NB4 (cell line): ENCODE data around the gene DPY19L1.
"Not testable (repeated sequence)": the region's sequence is repeated elsewhere in the genome, so short reads cannot be mapped to it uniquely, and the experiment has no call there.

ENCODE experiments used
- CTCF ChIP-seq: IDR thresholded peaks from one replicate; pipeline ENCODE4 v1.5.1; 2012; ENCODE audit warnings: low read depth, low read length
- MAX ChIP-seq: IDR thresholded peaks from 2 replicates; pipeline ENCODE4 v1.6.1; 2011; ENCODE audit warnings: low read depth, low read length
- MYC ChIP-seq: IDR thresholded peaks from 2 replicates; pipeline ENCODE4 v1.6.1; 2011; ENCODE audit warnings: low read depth, low read length
- POLR2A ChIP-seq: IDR thresholded peaks from 2 replicates; pipeline ENCODE4 v1.6.1; 2011; ENCODE audit warnings: mild to moderate bottlenecking; ENCODE audit not compliant: insufficient read length; ENCODE audit errors: extremely low read depth

- TF ChIP-seq CTCF, POLR2A, MYC, MAX: not testable (repeated sequence)
These were observed 119.8 kb downstream of the DPY19L1 start for GRCh38 chr7:34917515-34917914.
